HG02884 (cell line): Measurements from ENCODE around the gene CUL9.

ENCODE experiments used
- ATAC-seq: cut with Tn5 transposase; IDR thresholded peaks from one replicate; pipeline ENCODE4 v1.9.1; 2021; ENCODE audit warnings: mild to moderate bottlenecking, moderate library complexity; ENCODE audit not compliant: unreplicated experiment

CUL9 gene

GRCh38 chr6:43226192-43226851 is 44.3 kb downstream of the CUL9 start:
- ATAC-seq, result no peak

GRCh38 chr6:43228951-43229802 is 47.2 kb downstream of the CUL9 start, which contains the start of gene DNPH1:
DNPH1 (minus strand) TSS chr6:43229481; CDS start chr6:43229456, 25 bp downstream.
- ATAC-seq, result peak; percentile 81

GRCh38 chr6:43229803-43230620 is 48.0 kb downstream of the CUL9 start:
- no peak for ATAC-seq

- no peak for ATAC-seq
These were observed 49.1 kb downstream of the CUL9 start for GRCh38 chr6:43231053-43231452.

GRCh38 chr6:43231735-43232450 is 49.9 kb downstream of the CUL9 start:
- no peak for ATAC-seq

GRCh38 chr6:43235841-43236240 is 53.8 kb downstream of the CUL9 start:
- ATAC-seq, result no peak

GRCh38 chr6:43239054-43239453 is 57.1 kb downstream of the CUL9 start:
- ATAC-seq, result no peak

GRCh38 chr6:43240950-43241349 is 59.0 kb downstream of the CUL9 start:
- ATAC-seq, result no peak

GRCh38 chr6:43241446-43241845 is 59.5 kb downstream of the CUL9 start:
- ATAC-seq, result no peak

GRCh38 chr6:43242908-43243663 is 61.1 kb downstream of the CUL9 start, which contains the start of gene TTBK1:
TTBK1 (plus strand) TSS chr6:43243481; CDS start chr6:43246661, 3,180 bp downstream.
- no peak for ATAC-seq

- ATAC-seq, result no peak
These were observed 61.8 kb downstream of the CUL9 start for GRCh38 chr6:43243664-43244321.

GRCh38 chr6:43246301-43247113 is 64.5 kb downstream of the CUL9 start:
- ATAC-seq, result peak; percentile 16

- ATAC-seq, result peak; percentile 77
These were observed 65.4 kb downstream of the CUL9 start for GRCh38 chr6:43247114-43247999.

- ATAC-seq, result no peak
These were observed 66.1 kb downstream of the CUL9 start for GRCh38 chr6:43248101-43248500.

GRCh38 chr6:43248791-43249190 is 66.8 kb downstream of the CUL9 start:
- ATAC-seq, result no peak

- no peak for ATAC-seq
These were observed 69.0 kb downstream of the CUL9 start for GRCh38 chr6:43250992-43251373.

GRCh38 chr6:43253401-43253800 is 71.4 kb downstream of the CUL9 start:
- ATAC-seq, result no peak
